Activated T-helper 2 cell treated with anti-CD3 and anti-CD28 coated beads, Interferon-gamma antibody, Interleukin-2, Interleukin-4, amounts not matched to agents 10 μg/mL and 5 μg/mL and 100 μg/mL, durations not matched to agents 14 hours and 24 hours and 36 hours (primary cell): ENCODE measurements around the gene OCEL1. TPM values are rescaled to one million over a fixed set of nuclear protein-coding genes. Genes with fewer than 3 reads are reported as not detected.

Source experiments
- DNase-seq: peaks from one replicate; pipeline ENCODE4 v3.0.0; 2021; ENCODE audit warnings: low spot score
- H3K27ac Mint-ChIP-seq: one replicate; pipeline ENCODE4 v1.8.0; 2021; ENCODE audit warnings: mixed read lengths
- H3K27me3 Mint-ChIP-seq: one replicate; pipeline ENCODE4 v1.8.0; 2021; ENCODE audit warnings: low read depth, mixed read lengths
- H3K36me3 Mint-ChIP-seq: one replicate; pipeline ENCODE4 v1.8.0; 2021; ENCODE audit warnings: low read depth, mixed read lengths
- H3K4me1 Mint-ChIP-seq: one replicate; pipeline ENCODE4 v1.8.0; 2021; ENCODE audit warnings: low read depth, mixed read lengths
- H3K4me3 Mint-ChIP-seq: one replicate; pipeline ENCODE4 v1.8.0; 2021; ENCODE audit warnings: low read depth, mild to moderate bottlenecking, moderate library complexity, mixed read lengths
- H3K9me3 Mint-ChIP-seq: one replicate; pipeline ENCODE4 v1.8.0; 2021; ENCODE audit warnings: mixed read lengths
- intact Hi-C: fragments of 100-400 bp; cut with micrococcal nuclease; formaldehyde crosslinking; loops from one replicate; pipeline ENCODE4 v1.15.1; 2023
- total RNA-seq: library from RNA; stranded (reverse); gene quantifications from 2 replicates; pipeline ENCODE4 v1.2.3, GENCODE V29; 2022

The OCEL1 gene
- total RNA-seq, 1 donor from 2014 or later = 22.0 TPM

- H3K36me3 Mint-ChIP-seq = peaks cover 7% of the 10 kb centered on the region
- no peak for DNase-seq
- H3K27ac Mint-ChIP-seq = no peak overlapping the region
- no peaks in the 10 kb centered on the region for H3K27me3 Mint-ChIP-seq
- peak overlapping the region; percentile 68 for H3K4me3 Mint-ChIP-seq
- H3K4me1 Mint-ChIP-seq = peaks cover 2% of the 10 kb centered on the region
- intact Hi-C loops = no loop called here
- H3K9me3 Mint-ChIP-seq = no peaks in the 10 kb centered on the region
These were observed 11.0 kb downstream of the OCEL1 start for GRCh38 chr19:17236811-17237543.

DNA sequence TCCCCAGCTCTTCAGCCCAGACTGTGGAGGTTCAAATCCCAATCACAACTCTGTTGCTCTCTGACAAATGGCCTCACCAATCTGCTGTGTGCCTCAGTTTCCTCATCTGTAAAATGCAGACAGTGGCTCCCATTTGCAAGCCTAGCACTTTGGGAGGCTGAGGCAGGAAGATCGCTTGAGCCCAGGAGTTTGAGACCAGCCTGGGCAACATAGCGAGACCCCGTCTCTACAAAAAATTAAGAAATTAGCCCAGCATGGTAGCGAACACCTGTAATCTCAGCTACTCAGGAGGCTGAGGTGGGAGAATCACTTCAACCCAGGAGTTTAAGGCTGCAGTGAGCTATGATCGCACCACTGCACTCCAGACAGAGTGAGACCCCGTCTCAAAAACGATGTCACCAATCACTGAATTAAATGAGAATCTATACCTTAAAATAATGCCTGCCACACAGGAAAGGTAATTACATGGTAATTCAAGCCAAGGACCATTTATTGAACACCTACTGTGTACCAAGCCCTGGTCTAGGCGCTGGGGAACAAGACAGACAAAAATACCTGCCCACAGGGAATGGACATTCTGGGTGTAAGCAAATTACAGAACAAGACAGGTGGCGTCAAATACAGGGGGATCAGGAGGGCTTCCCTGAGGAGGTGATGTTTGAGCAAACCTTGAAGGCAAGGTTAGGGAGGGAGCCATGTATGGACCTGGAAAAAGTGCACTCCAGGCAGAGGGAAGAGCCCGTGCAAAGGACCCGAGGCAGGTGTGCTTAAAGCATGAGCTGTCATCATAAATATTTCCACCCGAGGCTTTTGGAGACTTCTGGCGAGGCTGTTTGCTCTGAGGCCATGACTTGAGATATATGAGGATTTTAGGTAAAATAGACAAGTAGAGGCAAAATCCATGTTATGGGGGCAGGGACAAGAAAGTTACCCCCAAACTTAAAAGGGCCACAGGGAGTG, 12.0 kb downstream of the OCEL1 start:
- Mint-ChIP-seq H3K4me3 (peak overlapping the region; percentile 45), H3K4me1 (peaks cover 2% of the 10 kb centered on the region), H3K36me3 (peaks cover 3% of the 10 kb centered on the region), H3K27me3 (no peaks in the 10 kb centered on the region), H3K9me3 (no peaks in the 10 kb centered on the region), H3K27ac (no peak overlapping the region)
- no peak for DNase-seq
- intact Hi-C loops = no loop called here

DNA sequence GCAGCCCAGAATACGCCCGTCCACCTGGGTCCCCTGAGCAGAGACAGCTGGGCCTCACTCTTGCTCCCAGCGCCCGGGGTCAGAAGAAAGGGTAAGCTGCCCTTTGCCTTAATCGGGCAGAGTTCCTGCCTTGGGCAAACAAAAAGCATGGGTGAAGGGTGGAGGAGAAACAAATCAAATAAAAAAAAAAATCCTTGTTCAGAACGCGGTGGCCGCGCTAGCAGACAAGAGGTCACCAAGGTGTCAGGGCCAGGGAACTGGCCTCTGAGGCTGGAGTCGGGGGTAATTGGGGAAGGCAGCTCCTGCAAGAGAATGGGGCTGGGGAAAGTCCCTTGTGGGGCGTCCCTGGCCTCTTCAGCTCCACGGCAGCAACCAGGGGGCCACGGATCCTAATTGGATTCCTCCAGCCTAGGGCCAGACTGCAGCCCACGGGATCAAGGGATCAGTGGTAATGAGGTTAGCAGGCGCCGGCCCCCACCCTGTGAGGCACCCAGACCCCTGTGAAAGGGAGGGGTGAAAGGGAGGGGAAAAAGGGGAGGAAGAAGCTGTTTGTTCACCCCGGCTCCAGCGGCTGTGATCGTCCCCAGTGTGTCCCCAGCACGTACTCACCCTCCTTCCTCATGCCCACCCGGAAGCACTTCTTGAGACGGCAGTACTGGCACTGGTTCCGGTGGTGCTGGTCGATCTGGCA, 14.2 kb downstream of the OCEL1 start:
- Mint-ChIP-seq H3K4me3 (no peak overlapping the region), H3K27me3 (peaks cover 7% of the 10 kb centered on the region), H3K9me3 (no peaks in the 10 kb centered on the region), H3K36me3 (no peaks in the 10 kb centered on the region), H3K4me1 (no peaks in the 10 kb centered on the region), H3K27ac (no peak overlapping the region)
- no peak for DNase-seq
- intact Hi-C loops = no loop called here

DNA sequence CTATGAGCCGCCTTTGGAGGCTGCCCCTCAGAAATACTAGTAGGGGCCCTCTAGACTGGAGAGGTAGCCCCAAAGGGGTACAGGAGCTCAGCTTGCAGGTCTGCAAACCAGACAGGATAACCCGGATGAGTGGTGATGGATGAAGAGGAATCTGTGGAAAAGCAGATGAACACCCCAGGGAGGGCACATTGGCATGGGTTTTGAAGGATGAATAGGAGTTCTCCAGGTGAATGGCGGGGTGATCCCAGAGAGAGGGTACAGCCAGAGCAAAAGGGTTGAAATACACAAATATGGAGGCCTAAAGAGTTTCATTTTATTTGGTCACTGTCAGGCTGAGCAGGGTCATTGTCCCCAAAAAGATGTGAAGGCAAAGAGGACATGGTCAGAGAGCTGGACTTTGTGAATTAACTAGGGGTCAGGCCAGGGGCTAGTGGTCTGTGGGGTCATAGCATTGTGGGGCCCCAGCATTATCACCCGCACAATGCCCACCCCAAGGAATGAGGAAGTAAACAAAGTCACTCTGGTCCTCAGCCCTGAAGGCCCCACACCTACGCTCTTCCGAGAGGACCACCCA, 14.9 kb downstream of the OCEL1 start:
- H3K27me3 Mint-ChIP-seq = peaks cover 7% of the 10 kb centered on the region
- H3K36me3 Mint-ChIP-seq = no peaks in the 10 kb centered on the region
- H3K27ac Mint-ChIP-seq = no peak overlapping the region
- H3K9me3 Mint-ChIP-seq = no peaks in the 10 kb centered on the region
- no peak overlapping the region for H3K4me3 Mint-ChIP-seq
- intact Hi-C loops = no loop called here
- DNase-seq = no peak
- H3K4me1 Mint-ChIP-seq = no peaks in the 10 kb centered on the region

GRCh38 chr19:17242431-17243208, 16.6 kb downstream of the OCEL1 start:
- intact Hi-C loops = no loop called here
- H3K27ac Mint-ChIP-seq = no peak overlapping the region
- H3K27me3 Mint-ChIP-seq = peaks cover 14% of the 10 kb centered on the region
- peaks cover 2% of the 10 kb centered on the region for H3K4me1 Mint-ChIP-seq
- H3K4me3 Mint-ChIP-seq = no peak overlapping the region
- no peaks in the 10 kb centered on the region for H3K36me3 Mint-ChIP-seq
- no peak for DNase-seq
- no peaks in the 10 kb centered on the region for H3K9me3 Mint-ChIP-seq

- no peak for DNase-seq
- H3K9me3 Mint-ChIP-seq = no peaks in the 10 kb centered on the region
- intact Hi-C loops = no loop called here
- peaks cover 2% of the 10 kb centered on the region for H3K4me1 Mint-ChIP-seq
- no peak overlapping the region for H3K27ac Mint-ChIP-seq
- no peaks in the 10 kb centered on the region for H3K36me3 Mint-ChIP-seq
- peak overlapping the region; percentile 65 for H3K4me3 Mint-ChIP-seq
- peaks cover 14% of the 10 kb centered on the region for H3K27me3 Mint-ChIP-seq
These were observed 17.3 kb downstream of the OCEL1 start for GRCh38 chr19:17243211-17243829.

DNA sequence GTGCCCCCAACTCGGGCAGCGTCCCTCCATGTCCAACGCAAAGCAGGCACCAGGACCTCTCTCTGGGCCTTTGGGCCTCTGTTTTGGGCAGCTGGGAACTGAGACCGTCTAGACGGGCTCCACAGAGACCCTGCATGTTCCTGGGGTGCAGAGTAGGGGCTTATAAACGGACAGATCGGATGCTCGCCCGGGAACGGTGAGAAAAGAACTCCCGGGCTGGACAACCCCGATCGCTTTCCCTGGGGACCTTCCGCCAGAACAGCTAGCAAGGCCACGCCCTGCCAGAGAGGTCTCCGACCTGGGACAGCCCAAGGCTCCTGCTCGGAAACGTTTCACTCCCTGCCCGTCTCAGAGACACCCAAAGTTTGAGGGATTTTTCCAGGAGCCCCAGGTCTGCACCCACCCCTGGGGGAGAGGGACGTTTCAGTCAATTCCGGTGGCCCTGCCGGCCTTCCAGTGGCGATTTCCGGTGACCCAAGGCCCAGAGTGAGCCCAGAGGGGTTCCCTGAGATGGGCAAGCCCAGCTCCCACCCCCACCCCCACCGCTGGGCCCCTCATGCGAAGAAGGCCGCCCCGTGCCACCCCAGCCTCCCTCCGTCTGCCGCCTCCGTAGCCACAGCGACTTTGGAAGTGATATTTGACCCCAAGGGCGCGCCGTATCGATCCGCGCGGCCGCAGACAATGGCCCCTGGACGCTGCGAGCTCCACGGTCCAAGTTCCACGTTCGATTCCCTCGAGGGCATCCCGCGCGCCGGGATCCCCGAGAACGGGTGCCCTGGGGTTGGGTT, 18.0 kb downstream of the OCEL1 start:
- H3K4me1 Mint-ChIP-seq = peaks cover 2% of the 10 kb centered on the region
- H3K27ac Mint-ChIP-seq = no peak overlapping the region
- H3K4me3 Mint-ChIP-seq = peak overlapping the region; percentile 65
- H3K27me3 Mint-ChIP-seq = peaks cover 15% of the 10 kb centered on the region
- no peaks in the 10 kb centered on the region for H3K9me3 Mint-ChIP-seq
- H3K36me3 Mint-ChIP-seq = no peaks in the 10 kb centered on the region
- intact Hi-C loops = no loop called here
- DNase-seq = no peak

- no peak for DNase-seq
- H3K4me3 Mint-ChIP-seq = peak overlapping the region; percentile 65
- H3K4me1 Mint-ChIP-seq = peaks cover 2% of the 10 kb centered on the region
- H3K27ac Mint-ChIP-seq = no peak overlapping the region
- peaks cover 16% of the 10 kb centered on the region for H3K27me3 Mint-ChIP-seq
- no peaks in the 10 kb centered on the region for H3K36me3 Mint-ChIP-seq
- intact Hi-C loops = no loop called here
- H3K9me3 Mint-ChIP-seq = no peaks in the 10 kb centered on the region
These were observed 18.9 kb downstream of the OCEL1 start for GRCh38 chr19:17244618-17245534.

GRCh38 chr19:17245535-17245984, 19.5 kb downstream of the OCEL1 start, which contains the start of gene NR2F6:
Gene NR2F6 (minus strand): TSS chr19:17245919. CDS start chr19:17245220, 699 bp downstream.
- Mint-ChIP-seq H3K36me3 (no peaks in the 10 kb centered on the region), H3K9me3 (no peaks in the 10 kb centered on the region), H3K27me3 (peaks cover 16% of the 10 kb centered on the region), H3K4me3 (peak within 1 kb of the TSS; percentile 83), H3K4me1 (peaks cover 2% of the 10 kb centered on the region), H3K27ac (peak within 1 kb of the TSS; percentile 82)
- intact Hi-C loops = no loop called here
- DNase-seq = no peak

GRCh38 chr19:17246681-17247425, 20.8 kb downstream of the OCEL1 start:
- intact Hi-C loops = no loop called here
- Mint-ChIP-seq H3K27me3 (peaks cover 16% of the 10 kb centered on the region), H3K9me3 (no peaks in the 10 kb centered on the region), H3K36me3 (no peaks in the 10 kb centered on the region), H3K4me1 (peaks cover 2% of the 10 kb centered on the region), H3K27ac (no peak overlapping the region), H3K4me3 (peak overlapping the region; percentile 83)
- no peak for DNase-seq
